Raji (cell line): ENCODE measurements around the gene TEX48.

ENCODE experiments used
- POLR2A ChIP-seq: IDR thresholded peaks from 2 replicates; pipeline ENCODE4 v1.6.1; 2011; ENCODE audit warnings: low read depth, low read length, control low read depth; ENCODE audit not compliant: insufficient read depth

TEX48 gene

GRCh38 chr9:114681594-114682332 lies at the start of gene TEX48:
TEX48 (minus strand) TSS chr9:114682192; CDS start chr9:114671723, 10,469 bp downstream.
- no peak for TF ChIP-seq POLR2A

GRCh38 chr9:114731701-114732100 lies 49.7 kb upstream of the TEX48 start:
- TF ChIP-seq POLR2A = no peak

- TF ChIP-seq POLR2A = no peak
These were observed 47.7 kb upstream of the TEX48 start for GRCh38 chr9:114729706-114730105.

GRCh38 chr9:114725930-114726329 lies 43.9 kb upstream of the TEX48 start:
- TF ChIP-seq POLR2A = no peak

GRCh38 chr9:114724744-114725143 lies 42.8 kb upstream of the TEX48 start:
- TF ChIP-seq POLR2A = no peak

GRCh38 chr9:114723931-114724330 lies 41.9 kb upstream of the TEX48 start:
- no peak for TF ChIP-seq POLR2A

- no peak for TF ChIP-seq POLR2A
These were observed 41.1 kb upstream of the TEX48 start for GRCh38 chr9:114722937-114723620.

GRCh38 chr9:114722081-114722621 lies 40.2 kb upstream of the TEX48 start:
- no peak for TF ChIP-seq POLR2A

- no peak for TF ChIP-seq POLR2A
These were observed 39.6 kb upstream of the TEX48 start for GRCh38 chr9:114721491-114722079.

GRCh38 chr9:114720086-114720676 lies 38.2 kb upstream of the TEX48 start:
- TF ChIP-seq POLR2A = no peak

- no peak for TF ChIP-seq POLR2A
These were observed 37.3 kb upstream of the TEX48 start for GRCh38 chr9:114719290-114719689.

- TF ChIP-seq POLR2A = no peak
These were observed 36.8 kb upstream of the TEX48 start for GRCh38 chr9:114718801-114719221.

GRCh38 chr9:114717908-114718486 lies 36.0 kb upstream of the TEX48 start:
- TF ChIP-seq POLR2A = no peak

GRCh38 chr9:114709636-114710035 lies 27.6 kb upstream of the TEX48 start:
- TF ChIP-seq POLR2A = no peak

- no peak for TF ChIP-seq POLR2A
These were observed 24.7 kb upstream of the TEX48 start for GRCh38 chr9:114706711-114707110.
